Endodermal cell (in vitro differentiated cells): Measurements from ENCODE around the gene HDAC4. TPM values are rescaled to one million over a fixed set of nuclear protein-coding genes. Genes with fewer than 3 reads are reported as not detected.

Experiments used
- DNase-seq: peaks from one replicate; pipeline ENCODE4 v3.0.0-alpha.2; 2017
- H3K27ac ChIP-seq: 2 replicates; pipeline ENCODE4 v1.5.1; 2013; ENCODE audit warnings: mild to moderate bottlenecking, low read depth, low read length, moderate library complexity
- H3K27me3 ChIP-seq: 2 replicates; pipeline ENCODE4 v1.6.1; 2013; ENCODE audit warnings: mild to moderate bottlenecking, low read length, moderate library complexity; ENCODE audit not compliant: insufficient read depth, control insufficient read depth, poor library complexity, severe bottlenecking
- H3K36me3 ChIP-seq: 2 replicates; pipeline ENCODE4 v1.7.0; 2013; ENCODE audit warnings: mild to moderate bottlenecking, low read length, moderate library complexity; ENCODE audit not compliant: control insufficient read depth, insufficient read depth
- H3K4me1 ChIP-seq: one replicate; pipeline ENCODE4 v1.7.0; 2013; ENCODE audit warnings: low read length; ENCODE audit not compliant: control insufficient read depth, insufficient read depth
- H3K4me3 ChIP-seq: 2 replicates; pipeline ENCODE4 v1.5.1; 2013; ENCODE audit warnings: mild to moderate bottlenecking, low read length, moderate library complexity
- H3K9ac ChIP-seq: 2 replicates; pipeline ENCODE4 v1.6.1; 2013; ENCODE audit warnings: mild to moderate bottlenecking, low read length, moderate library complexity; ENCODE audit not compliant: poor library complexity, severe bottlenecking; ENCODE audit errors: extremely low read depth
- H3K9me3 ChIP-seq: 2 replicates; pipeline ENCODE4 v1.6.1; 2013; ENCODE audit warnings: mild to moderate bottlenecking, low read length, moderate library complexity; ENCODE audit not compliant: control insufficient read depth
- H3K27ac Mint-ChIP-seq: 2 replicates; pipeline ENCODE4 v1.8.0; 2020; ENCODE audit warnings: mixed read lengths
- H3K27me3 Mint-ChIP-seq: 2 replicates; pipeline ENCODE4 v1.8.0; 2021; ENCODE audit warnings: mild to moderate bottlenecking, mixed read lengths; ENCODE audit not compliant: insufficient read depth
- H3K36me3 Mint-ChIP-seq: 2 replicates; pipeline ENCODE4 v1.8.0; 2020; ENCODE audit warnings: low read depth, mixed read lengths
- H3K4me1 Mint-ChIP-seq: 2 replicates; pipeline ENCODE4 v1.8.0; 2020; ENCODE audit warnings: mixed read lengths
- H3K4me3 Mint-ChIP-seq: 2 replicates; pipeline ENCODE4 v1.8.0; 2020; ENCODE audit warnings: mild to moderate bottlenecking, moderate library complexity, mixed read lengths
- H3K9me3 Mint-ChIP-seq: 2 replicates; pipeline ENCODE4 v1.8.0; 2020; ENCODE audit warnings: mild to moderate bottlenecking, mixed read lengths
- WGBS, 2 experiments: methylation state at CpG; one replicate each; pipeline versions ENCODE4 v1.1.5 to v1.1.7; 2013; ENCODE audit warnings: missing lambda C conversion rate in 2 of 2, mixed read lengths in 1 of 2; ENCODE audit not compliant: insufficient coverage in 1 of 2, insufficient read length in 1 of 2; 5-methylcytosine and 5-hydroxymethylcytosine counted together
- total RNA-seq, 2 donors: library from RNA; stranded (reverse); fragmentation: NEBNext Ultra II Directional in 1 of 2; extraction: Animal tissue kit (Norgen Biotek cat#: 25700) in 1 of 2; gene quantifications; 2 replicates in 1 of 2; 3 replicates in 1 of 2; pipeline ENCODE4 v1.2.1, GENCODE V29; 2021
- TF ChIP-seq, protein P1 (sequence below): fragments of 200-600 bp; sonication (generic); conservative IDR thresholded peaks from 2 replicates; pipeline ENCODE4 v1.5.0; 2021; ENCODE audit warnings: antibody characterized with exemption, mild to moderate bottlenecking

HDAC4 gene
- total RNA-seq, 2 donors from 2014 or later, result 45.7 to 51.2 TPM

DNA sequence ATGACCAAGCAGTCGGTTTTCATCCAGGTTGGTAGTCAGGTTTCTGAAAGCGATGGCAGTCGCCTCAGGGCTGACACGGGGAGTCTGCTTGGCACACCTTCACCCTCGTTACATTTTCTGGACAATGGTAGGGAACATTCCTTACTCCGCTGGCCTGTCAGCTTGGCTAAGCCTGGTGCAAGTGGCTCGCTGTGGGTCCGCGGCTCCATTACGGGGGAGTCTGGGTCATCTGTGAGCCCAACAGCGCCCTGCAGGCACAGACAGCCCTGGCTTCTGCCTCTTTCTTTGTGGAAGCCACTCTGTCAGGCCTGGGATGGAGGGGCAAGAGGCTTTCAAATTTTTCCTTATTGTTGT, 95.6 kb downstream of the HDAC4 start:
- Mint-ChIP-seq H3K36me3 (no peaks in the 10 kb centered on the region), H3K4me1 (peaks cover 21% of the 10 kb centered on the region), H3K27ac (peak overlapping the region; percentile 52), H3K9me3 (no peaks in the 10 kb centered on the region), H3K4me3 (no peak overlapping the region), H3K27me3 (no peaks in the 10 kb centered on the region)
- H3K27me3 ChIP-seq, result no peaks in the 10 kb centered on the region
- H3K36me3 ChIP-seq, result no peaks in the 10 kb centered on the region
- H3K9ac ChIP-seq, result no peak overlapping the region
- peak; percentile 30 for DNase-seq
- H3K4me1 ChIP-seq, result peaks cover 7% of the 10 kb centered on the region
- TF ChIP-seq, protein P1, sequence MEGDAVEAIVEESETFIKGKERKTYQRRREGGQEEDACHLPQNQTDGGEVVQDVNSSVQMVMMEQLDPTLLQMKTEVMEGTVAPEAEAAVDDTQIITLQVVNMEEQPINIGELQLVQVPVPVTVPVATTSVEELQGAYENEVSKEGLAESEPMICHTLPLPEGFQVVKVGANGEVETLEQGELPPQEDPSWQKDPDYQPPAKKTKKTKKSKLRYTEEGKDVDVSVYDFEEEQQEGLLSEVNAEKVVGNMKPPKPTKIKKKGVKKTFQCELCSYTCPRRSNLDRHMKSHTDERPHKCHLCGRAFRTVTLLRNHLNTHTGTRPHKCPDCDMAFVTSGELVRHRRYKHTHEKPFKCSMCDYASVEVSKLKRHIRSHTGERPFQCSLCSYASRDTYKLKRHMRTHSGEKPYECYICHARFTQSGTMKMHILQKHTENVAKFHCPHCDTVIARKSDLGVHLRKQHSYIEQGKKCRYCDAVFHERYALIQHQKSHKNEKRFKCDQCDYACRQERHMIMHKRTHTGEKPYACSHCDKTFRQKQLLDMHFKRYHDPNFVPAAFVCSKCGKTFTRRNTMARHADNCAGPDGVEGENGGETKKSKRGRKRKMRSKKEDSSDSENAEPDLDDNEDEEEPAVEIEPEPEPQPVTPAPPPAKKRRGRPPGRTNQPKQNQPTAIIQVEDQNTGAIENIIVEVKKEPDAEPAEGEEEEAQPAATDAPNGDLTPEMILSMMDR, result no peak
- no peak overlapping the region for H3K4me3 ChIP-seq
- peak overlapping the region; percentile 16 for H3K27ac ChIP-seq
- 92% methylated on average over 3 to 11 of the region's 11 CpGs for WGBS, 2 experiments
- H3K9me3 ChIP-seq, result no peaks in the 10 kb centered on the region

DNA sequence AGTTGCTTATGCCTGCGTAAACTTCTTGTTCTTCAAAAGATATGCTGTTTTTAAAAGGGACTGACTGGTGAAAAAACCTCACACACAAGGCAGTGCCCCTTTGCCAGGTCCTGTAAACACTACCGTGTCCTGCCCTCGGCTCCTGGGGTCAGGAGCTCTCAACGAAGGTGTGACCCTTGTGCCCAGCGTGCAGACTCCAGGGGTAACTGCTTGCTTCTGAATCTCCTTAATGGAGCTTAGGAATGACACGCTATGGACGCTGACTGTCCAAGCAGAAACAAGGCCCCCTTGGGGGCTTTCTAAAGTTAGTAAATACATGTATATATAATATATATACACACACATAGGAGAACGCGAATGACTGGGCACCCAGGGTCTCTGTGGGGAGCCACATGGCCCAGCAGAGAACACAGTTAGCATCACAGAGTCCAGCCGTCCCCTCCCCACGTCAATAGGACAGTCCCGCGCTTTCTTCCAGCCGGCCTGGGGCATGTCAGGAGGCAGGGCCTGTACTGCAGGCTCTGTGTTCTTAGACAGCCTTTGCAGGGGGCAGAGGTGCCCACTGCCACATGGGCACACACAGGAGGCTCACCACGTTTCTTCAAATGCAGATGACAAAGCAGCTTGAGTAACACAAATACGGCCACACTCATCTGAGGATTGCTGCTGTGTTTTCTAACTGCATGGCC, 96.1 kb downstream of the HDAC4 start:
- WGBS, 2 experiments, result 92 to 94% methylated on average over 10 to 16 of the region's 16 CpGs

DNA sequence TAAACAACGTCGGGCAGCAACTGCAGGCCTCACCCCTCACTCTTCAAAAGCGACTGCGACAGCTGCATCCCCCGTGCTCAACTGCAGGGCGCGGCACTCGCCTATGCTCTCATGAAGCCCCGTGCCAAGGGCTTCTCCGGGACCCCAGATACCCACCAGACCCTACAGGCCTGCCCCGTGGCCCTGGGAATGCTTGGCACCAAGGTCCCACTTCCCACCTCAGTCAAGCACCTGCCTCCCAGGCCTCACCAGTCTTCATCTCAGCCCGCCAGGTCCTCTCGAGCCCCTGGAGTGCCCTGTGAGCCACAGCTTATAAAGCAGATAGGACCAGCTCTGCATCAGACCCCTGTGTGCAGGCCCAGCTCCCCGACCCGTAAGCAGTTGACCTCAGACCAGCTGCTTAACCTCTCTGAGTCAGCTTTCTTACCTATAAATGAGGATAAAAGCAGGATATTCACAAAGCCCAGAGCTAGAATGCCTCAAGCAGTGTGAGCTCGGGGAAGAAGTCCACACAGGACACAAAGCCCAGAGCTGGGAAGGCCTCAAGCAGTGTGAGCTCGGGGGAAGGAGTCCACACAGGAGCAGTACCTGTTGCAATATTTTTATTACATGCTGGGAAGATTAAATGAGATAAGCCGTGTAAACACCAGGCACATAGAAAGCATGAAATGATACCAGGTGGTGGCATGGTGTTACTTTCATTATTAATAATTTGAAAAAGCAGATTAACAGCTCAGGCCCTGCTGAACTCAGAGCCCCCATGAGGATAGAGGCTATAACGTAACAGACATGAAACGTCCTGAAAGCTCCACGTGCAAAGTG, 96.9 kb downstream of the HDAC4 start:
- no peak overlapping the region for H3K4me3 Mint-ChIP-seq
- Histone ChIP-seq H3K4me1 (peaks cover 7% of the 10 kb centered on the region), H3K27me3 (no peaks in the 10 kb centered on the region), H3K36me3 (no peaks in the 10 kb centered on the region), H3K27ac (no peak overlapping the region), H3K9me3 (no peaks in the 10 kb centered on the region), H3K9ac (no peak overlapping the region), H3K4me3 (no peak overlapping the region)
- H3K9me3 Mint-ChIP-seq, result no peaks in the 10 kb centered on the region
- TF ChIP-seq, protein P1, result no peak
- no peaks in the 10 kb centered on the region for H3K36me3 Mint-ChIP-seq
- DNase-seq, result peak; percentile 45
- H3K27ac Mint-ChIP-seq, result peak overlapping the region; percentile 28
- H3K4me1 Mint-ChIP-seq, result peaks cover 15% of the 10 kb centered on the region
- no peaks in the 10 kb centered on the region for H3K27me3 Mint-ChIP-seq
- WGBS, 2 experiments, result 91 to 96% methylated on average over 14 to 21 of the region's 21 CpGs

More for the DNA sequence above, 96.1 kb downstream of the HDAC4 start:
- peak; percentile 36 for DNase-seq
- TF ChIP-seq, protein P1, result no peak
- H3K4me3 Mint-ChIP-seq, result no peak overlapping the region
- H3K9ac ChIP-seq, result no peak overlapping the region
- no peaks in the 10 kb centered on the region for H3K27me3 Mint-ChIP-seq
- no peaks in the 10 kb centered on the region for H3K27me3 ChIP-seq
- no peak overlapping the region for H3K4me3 ChIP-seq
- peak overlapping the region; percentile 52 for H3K27ac Mint-ChIP-seq
- peak overlapping the region; percentile 16 for H3K27ac ChIP-seq
- peaks cover 7% of the 10 kb centered on the region for H3K4me1 ChIP-seq
- H3K9me3 ChIP-seq, result no peaks in the 10 kb centered on the region
- no peaks in the 10 kb centered on the region for H3K36me3 ChIP-seq
- H3K9me3 Mint-ChIP-seq, result no peaks in the 10 kb centered on the region
- no peaks in the 10 kb centered on the region for H3K36me3 Mint-ChIP-seq
- peaks cover 21% of the 10 kb centered on the region for H3K4me1 Mint-ChIP-seq
